HG03060 (cell line): ENCODE results near the gene RETN.

Source experiments
- ATAC-seq: cut with Tn5 transposase; IDR thresholded peaks from one replicate; pipeline ENCODE4 v1.9.1; 2021; ENCODE audit warnings: low read depth, moderate number of reproducible peaks; ENCODE audit not compliant: unreplicated experiment

RETN gene

DNA sequence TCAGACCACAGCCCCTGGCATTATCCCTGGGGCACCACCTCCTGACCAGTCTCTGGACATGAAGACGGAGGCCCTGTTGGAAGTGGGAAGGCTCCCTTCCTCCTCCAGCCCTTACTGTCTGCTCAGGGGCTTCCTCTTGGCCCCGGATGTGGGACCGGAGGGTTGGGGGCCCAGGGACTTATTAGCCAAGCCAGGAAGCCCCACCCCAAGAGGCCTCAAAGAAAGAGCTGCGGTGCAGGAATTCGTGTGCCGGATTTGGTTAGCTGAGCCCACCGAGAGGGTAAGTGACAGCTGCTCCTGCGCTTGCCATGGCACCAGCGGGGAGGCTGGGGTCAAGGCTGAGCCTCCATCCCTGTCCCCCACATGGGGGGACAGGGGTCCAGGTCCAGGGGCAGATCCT, at the start of gene RETN:
Gene RETN, plus strand, starts transcription at position 208 of the 400 bp plus-strand sequence. CDS start 278 bp downstream, outside the sequence.
- no peak for ATAC-seq

DNA sequence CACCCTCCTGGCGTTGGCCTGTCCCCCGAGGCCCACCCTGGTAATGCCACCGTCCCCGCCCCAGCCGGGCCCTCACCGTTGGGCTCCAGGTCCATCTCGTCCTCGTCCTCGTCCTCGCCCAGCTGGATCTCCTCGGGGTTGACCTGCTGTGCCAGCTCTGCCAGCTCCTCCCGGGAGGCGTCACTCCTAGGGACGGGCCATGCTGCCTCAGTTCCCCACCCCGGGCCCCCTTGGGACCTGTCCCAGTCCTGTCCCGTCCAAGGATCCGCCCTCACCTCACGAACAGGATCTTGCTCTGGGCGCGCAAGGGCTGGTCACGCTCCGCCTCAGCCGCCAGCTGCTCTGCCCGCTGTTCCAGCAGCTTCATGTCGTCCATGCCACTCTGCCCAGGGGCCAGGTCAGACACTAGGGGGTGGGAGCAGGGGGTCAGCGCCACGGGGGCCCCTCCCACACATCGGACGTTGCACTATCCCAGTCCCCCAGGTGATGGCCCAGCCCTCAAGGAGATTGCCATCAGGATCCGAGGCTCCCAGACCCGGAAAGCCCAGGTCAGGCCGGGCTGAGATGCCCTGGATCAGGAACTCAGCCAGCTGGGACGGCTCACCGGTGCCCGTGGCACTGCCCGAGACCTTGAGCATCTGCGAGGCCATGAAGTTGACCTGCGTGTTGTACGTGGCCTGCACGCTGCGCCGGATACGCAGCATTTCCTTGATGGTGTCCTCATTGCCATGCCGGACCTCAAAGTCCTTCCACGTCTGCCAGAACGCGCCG, 49.0 kb upstream of the RETN start:
- ATAC-seq, result no peak

- ATAC-seq, result no peak
Observed at GRCh38 chr19:7620442-7621412, 48.1 kb upstream of the RETN start.

DNA sequence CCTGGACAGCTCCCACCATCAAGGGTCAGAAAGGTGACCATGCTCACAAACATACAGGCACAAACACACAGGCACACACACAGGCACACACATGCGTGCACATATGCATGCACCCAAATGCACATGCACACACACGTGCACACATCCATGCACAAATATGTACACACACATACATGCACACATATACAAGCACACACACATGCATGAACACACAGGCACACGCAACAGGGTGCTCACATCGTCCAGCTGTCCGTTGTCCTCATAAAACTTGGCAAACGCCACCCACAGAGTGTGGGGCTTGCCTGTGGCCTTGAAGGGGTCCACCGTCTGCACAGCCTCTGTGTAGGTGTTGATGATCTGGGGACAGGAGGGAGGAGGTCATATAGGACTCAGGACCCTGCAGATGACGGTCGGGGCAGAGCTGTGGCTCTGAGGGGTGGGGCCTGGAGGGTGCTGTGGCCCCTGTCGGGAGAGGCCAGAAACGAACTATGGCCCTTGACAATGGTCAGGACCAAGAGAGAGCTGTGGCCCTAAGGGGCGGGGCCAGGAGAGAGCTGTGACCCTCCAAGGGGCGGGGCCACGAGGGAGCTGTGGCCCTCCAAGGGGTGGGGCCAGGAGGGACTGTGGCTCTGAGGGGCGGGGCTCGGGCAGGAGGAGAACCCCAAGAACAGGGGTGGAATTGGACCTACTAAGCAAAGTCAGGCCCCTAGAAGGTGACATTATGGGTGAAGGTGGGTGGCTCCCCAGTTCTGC, 45.7 kb upstream of the RETN start:
- no peak for ATAC-seq

DNA sequence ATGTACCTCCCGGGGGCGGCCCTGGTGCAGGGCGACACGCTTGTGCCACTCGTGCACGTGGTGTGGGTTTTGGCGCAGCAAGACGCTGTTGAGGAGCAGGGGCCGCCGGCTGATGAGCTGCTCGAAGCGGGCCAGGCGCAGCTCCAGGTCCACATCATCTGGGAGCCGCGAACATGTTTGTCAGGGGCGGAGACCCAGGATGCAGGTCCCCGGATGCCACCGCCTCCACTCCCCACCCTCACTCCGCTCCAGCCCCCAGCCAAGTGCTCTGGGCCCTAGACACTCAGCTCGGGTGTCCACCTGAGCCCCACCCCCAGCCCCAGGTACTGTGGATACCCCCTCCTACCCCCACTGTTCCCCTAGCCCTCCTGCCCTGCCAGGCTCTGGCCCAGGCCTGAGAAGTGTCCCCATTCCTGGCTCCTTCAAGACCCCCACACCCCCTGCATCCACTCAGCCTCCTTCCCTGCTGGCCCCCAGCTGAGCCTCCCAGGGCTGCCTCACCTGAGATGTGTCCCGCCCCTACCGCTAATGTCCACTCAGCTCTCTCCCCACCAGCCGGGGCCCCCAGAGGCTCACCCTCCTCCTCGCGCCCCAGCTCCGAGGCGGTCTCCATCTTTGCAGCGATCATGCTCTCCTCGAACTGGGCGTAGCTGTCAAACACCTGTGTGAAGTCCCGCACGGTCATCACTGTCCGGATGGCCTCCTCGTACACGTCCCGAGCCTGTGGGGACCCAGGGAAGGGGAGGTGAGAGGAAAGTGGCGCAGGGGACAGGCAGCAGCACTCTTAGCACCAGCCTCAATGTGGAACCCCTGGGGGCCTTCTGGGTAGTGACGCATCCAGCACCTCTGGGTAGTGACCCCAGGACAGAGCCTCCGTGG, 44.9 kb upstream of the RETN start:
- no peak for ATAC-seq

DNA sequence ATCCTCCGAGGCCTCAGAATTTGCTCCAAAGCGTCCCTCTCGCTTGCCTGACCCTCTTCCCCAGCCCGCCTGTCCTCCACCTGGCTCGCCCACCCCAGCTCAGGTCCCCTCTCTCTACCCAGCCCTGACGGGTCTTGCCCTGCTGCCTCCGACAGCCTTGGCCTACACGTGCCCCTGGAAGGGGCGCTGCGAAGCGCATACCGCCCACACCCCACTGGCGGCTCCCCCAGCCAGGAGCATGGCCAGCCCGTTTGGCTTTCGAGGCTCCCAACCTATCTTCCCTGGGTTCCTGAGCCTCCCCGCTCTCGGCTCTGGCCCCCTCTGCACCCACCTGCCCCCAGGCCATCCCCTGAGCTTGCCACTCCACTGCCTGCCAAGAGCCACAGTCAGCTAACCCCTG, 44.0 kb upstream of the RETN start:
- ATAC-seq, result no peak

DNA sequence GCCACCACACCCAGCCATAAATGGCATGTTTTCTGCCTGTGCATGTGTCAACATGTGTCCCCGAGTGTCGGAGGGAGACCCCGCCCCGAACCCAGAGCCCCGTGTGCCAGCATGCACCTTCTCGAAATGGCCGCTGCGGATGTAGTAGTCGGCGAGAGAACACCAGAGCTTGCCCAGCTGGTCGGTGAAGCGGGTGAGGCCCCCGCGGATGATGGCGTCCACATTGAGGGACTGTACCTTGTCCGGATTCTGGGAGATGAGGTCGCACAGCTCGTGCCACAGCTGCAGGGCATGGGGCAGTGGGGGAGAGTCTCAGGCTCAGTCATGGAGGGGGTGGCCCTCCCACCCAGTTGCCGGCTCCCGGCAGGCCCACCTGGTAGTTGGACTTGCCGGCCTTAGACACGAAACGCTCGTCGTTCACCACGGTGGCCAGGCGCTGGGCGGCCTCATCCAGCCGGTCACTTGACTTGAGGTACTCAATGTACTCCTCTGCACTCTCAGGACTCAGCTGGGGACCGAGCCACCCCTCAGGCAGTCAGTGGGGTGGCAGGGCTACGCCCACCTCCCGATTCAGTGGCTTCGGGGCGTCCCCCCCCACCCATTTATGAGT, 43.0 kb upstream of the RETN start:
- ATAC-seq, result no peak

DNA sequence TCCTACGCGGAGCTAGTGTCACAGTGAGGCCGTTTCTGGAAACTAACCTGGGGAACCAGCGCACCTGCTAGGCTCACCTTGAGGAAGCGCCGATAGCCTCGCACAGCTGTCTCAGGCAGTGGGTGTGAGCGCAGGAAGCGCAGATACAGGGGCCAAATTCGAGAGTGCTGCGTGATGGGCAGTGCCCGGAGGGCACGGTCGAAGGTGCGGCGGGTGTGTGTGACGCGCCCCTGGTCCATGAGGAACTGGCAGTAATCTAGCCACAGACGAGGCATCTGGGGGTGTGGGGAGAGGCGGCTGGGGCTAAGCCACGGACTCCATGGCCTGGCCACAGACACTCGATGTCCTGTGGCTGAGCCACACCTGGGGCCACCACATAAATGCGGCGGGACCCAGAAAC, 41.7 kb upstream of the RETN start:
- no peak for ATAC-seq

DNA sequence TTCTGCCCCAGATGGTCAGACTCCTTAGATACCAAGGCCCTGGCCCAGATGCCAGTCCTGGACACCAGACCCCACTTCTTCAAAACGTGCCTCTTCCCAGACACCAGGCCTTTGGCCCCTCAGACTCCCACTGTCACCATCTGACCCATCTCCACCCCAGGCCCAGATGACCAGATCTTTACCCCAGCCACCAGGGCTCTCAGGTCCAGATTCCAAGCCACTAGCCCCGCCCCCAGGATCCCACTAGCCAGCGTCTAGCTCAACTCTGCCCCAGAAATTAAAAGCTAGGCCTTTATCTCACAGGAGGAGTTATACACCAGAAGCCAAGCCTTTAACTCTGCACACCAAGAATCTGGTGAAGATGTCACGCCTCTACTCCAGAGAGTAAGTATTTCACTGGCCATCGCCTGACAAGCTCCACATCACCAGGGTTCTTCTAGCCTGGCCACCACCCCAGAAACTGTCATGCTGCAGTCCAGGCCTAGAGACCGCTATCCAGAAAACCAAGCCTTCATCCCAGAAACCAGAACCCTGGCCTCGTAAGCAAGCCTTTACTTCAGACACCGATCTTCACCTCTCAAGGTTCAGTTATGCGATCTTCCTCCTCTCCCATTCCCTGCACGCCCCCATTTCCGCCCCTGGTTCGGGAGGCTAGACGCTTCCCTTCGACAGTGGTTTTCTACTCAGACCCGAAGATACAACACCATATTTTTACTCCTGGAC, 40.1 kb upstream of the RETN start:
- no peak for ATAC-seq

DNA sequence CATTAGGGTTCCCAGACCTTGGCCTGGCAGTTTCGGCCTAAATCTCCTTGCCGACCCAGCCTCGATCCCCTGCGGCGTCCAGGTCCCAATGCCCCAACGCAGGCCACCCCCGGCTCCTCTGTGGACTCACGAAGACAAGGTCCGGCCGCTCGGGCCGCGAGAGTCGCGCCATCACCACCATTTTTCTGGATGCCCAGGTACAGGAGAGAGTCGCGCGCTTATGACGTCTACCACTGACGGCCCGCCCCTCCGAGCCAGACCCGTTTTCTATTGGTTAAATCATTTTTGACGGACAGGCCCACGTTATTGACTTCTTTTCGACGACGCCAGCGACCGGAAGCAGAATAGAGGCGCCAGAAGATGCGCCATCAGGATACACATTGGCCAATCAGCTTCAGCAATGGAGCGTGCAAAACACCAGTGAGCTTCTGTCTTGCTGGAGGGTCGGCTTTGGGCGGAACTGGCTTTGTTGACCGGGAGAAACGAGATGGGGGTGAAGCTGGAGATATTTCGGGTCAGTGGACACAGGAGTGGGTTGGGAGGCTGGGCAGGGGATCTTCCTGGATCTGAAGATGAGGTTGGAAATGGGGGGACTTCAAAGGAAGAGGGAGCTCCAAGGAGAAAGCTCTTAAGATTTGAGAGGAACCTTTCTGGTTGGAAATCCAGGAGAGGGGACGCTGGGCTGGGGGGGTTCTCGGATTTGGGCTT, 39.3 kb upstream of the RETN start, which contains the start of the genes PET100 and XAB2:
Gene PET100, plus strand, starts transcription at position 447 of the 708 bp plus-strand sequence. Its CDS starts 41 bp downstream, at position 488.
Gene XAB2, minus strand, starts transcription at position 199 of the 708 bp plus-strand sequence. Its CDS starts 18 bp downstream, at position 181.
- peak; percentile 96 for ATAC-seq

- ATAC-seq, result no peak
Observed at GRCh38 chr19:7631577-7631976, 37.3 kb upstream of the RETN start.

DNA sequence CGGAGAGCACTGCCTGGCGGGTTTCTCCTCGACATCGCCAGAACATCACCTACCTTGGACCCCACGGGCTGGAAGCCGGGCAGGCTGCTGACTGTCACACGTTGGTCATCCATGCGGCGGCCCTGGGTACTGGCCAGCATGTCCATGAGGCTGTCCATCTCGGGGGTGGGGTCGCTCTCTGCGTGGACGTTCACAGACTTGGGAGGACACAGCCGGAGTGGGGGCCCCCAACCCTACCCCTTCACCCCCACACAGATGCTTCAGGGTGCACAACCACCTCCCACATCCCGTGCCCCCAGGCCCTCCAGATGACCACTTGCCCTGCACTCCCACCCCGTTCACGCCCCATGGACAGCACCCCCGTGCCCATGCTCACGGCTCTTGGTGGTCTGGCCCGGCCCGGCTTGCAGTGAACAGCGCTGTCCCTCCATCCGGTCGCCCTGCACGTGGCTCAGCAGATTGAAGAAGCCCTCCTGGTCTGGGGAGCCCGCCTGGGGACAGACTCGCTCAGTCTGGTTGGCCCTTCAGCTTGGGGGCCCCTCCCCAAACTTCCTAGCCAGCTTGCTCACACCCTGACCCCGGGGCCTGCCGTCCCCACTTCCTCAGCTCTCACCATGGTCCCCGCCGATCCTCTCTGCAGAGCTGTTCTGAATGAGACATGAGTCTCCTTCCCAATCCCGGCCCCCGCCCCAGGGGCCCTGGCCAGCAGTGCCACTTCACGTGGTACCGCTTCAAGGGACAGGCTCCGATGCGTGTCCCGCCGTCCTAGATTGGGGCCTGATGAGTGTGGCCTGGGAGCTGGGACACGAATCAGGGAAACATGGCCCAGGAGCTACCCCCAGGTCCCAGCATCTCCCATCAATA, 36.3 kb upstream of the RETN start:
- no peak for ATAC-seq

GRCh38 chr19:7633698-7634097, 35.2 kb upstream of the RETN start, which contains the start of gene PCP2:
Gene PCP2, minus strand, starts transcription at chr19:7633719. Its CDS starts 262 bp downstream, at chr19:7633457.
- no peak for ATAC-seq

- ATAC-seq, result no peak
Observed at GRCh38 chr19:7635670-7636069, 33.2 kb upstream of the RETN start.

GRCh38 chr19:7636317-7636690, 32.5 kb upstream of the RETN start:
- ATAC-seq, result no peak

DNA sequence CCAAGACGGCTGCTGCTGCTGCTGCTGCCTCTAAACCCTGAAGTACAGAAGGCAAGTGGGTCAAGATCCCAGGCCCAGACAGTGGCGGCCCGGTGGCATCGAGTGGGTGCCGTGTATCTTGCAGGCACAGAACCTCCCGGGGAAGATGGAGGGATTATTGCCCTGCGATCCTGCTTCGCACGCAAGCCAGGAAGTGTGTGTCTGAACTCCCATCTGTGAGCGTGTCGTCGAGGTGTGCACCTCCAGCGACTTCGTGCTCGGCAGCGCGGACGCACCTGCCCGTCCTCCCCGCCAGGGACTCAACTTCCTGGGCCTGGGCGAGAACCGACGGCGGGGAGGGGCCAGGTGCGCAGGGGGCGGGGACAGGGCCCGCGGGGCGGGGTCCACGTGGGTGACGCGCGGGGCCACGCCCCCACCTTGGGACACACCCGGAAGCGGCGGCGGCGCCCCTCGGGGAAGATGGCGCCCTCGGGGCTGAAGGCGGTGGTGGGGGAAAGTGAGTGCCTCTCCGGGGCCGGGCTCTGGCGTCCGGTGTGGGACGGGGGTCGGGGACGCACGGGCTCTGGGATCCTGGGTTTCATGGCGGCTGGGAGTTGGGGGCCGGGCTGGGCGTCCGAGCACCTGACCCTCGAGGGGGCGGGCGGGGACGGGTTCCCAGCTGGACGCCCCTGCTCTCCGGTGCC, 32.0 kb upstream of the RETN start, which contains the start of gene STXBP2:
Gene STXBP2, plus strand, starts transcription at position 420 of the 683 bp plus-strand sequence. Its CDS starts 40 bp downstream, at position 460.
- ATAC-seq, result no peak
